HG02973 (cell line): Measurements from ENCODE around the gene ACER2.
A peak's percentile ranks its signal among the peaks of the same experiment; 100 is the strongest.

Source experiments
- ATAC-seq: cut with Tn5 transposase; IDR thresholded peaks from one replicate; pipeline ENCODE4 v1.9.1; 2021; ENCODE audit warnings: moderate library complexity; ENCODE audit not compliant: unreplicated experiment

Gene ACER2

DNA sequence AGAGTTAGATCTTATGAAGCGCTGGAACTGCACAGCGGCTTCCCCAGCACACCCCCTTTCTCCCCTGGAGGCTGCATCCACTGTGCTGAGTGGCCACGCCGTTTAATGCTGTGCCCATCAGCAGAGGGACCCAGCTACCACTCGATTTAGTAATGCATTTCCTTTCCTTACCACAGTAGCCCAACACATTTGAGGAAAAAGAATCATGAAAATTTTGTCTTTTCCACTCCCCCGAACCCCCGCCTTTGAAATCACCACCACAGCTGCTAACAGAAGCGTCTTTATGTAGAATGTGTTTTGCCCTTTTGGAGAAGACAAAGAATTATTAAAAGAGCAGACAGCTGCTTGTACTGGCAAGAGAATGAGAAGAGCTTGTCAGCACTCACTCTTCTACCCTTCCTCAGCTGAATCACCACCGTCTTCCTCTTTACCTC lies 73.2 kb downstream of the ACER2 start:
- ATAC-seq = no peak

DNA sequence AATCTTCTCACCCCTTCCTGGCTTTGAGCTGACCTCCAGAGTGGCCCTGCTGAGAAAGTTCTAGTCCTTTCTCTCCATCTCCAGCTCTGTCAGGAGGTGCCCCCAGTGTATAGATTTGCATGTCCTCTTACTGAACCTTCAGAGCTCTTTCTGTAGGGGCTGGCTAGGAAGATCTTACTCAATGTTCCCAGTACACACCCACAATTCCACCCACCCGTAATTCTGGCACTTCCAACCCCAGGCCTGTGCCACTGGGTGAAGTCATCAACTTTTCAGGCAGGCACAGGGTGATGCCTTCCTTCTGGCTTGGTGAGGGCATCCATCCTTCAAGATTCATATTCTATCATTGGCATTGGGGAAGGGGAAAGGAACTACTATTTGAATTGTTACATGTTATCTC lies 75.9 kb downstream of the ACER2 start:
- no peak for ATAC-seq

DNA sequence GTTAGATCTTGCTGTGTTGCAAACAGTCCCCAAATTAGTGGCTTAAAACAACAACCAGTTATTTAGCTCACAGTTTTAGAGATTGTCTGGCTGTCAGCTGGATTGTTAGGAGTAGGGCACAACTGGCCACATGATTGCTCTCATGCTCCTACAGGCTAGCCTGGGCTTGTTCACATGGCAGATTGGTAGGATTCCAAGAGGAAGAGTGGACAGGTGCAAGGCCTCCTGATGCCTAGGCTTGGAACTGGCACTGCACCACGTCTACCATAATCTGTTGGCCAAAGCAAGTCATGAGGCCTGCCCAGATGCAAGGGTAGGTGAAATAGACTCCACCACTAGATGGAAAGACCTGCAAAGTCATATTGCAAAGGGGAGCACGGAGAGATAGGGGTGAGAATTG lies 76.4 kb downstream of the ACER2 start:
- ATAC-seq = no peak

DNA sequence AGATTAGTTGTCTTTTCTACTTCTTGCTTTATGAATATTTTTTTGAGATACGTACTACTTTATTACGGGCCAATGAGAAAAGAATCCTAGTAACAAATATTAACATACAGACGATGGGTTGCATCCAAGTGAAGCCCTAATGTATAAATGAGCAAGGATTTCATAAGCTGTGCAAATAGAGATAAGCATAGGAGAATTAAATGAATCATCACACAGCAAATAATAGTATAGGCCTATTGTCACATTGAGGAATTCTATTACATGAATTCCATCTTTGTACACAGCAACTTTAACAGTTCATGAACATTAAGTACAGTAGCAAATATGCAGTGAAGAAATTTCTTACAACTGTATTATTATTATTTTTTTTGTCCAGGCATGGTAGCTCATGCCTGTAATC lies 78.0 kb downstream of the ACER2 start:
- no peak for ATAC-seq

DNA sequence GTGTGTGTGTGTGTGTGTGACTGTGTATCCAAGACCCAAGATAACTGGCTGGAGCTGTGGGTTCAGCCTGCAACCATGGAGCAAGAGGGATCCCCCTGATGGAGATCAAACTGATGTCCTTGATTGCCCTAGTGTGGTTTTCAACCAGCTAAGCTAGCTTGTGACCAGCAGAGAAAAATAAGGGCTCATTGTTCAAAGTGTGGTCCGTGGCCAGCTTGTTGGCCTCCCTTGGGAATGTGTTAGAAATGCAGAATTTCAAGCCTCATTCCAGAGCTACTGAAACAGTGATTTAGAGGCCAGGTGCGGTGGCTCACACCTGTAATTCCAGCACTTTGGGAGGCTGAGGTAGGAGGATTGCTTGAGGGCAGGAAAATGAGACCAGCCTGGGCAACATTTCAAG lies 79.9 kb downstream of the ACER2 start:
- ATAC-seq = no peak

DNA sequence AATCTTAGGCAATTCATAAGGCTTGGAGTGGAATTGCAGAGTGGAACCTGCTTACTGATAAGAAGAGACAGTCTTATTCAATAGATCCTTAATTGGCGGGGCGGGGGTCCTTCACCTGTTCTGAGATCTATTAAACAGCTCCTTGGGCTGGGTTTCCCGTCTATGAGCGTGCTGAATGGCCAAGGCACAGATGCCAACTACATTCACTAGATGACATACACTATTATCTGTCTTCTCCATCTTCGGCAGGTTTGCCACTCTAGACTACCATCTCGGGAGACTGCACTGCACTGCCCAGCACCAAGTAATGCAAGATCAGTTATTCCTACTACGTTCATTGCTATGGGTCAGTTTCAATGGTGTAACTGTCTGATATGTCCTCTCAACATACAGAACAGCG lies 81.5 kb downstream of the ACER2 start:
- no peak for ATAC-seq

DNA sequence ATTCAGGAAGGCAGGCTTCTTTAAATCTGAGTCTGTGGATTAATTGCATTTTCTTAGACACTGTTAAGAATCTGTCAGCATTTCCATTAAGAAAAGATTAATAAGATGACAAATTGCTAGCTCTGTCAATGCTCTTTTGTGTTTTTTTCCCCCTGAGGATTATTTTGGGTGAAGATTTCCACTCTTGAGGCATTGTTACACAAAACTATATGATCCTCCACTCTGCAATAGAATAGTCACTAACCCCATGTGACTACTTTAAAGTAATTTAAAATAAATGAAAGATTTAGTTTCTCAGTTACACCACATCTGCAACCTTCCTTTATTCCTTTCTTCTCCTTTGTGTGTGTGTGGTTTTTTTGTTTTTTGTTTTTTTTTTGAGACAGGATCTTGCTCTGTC lies 82.0 kb downstream of the ACER2 start:
- no peak for ATAC-seq

DNA sequence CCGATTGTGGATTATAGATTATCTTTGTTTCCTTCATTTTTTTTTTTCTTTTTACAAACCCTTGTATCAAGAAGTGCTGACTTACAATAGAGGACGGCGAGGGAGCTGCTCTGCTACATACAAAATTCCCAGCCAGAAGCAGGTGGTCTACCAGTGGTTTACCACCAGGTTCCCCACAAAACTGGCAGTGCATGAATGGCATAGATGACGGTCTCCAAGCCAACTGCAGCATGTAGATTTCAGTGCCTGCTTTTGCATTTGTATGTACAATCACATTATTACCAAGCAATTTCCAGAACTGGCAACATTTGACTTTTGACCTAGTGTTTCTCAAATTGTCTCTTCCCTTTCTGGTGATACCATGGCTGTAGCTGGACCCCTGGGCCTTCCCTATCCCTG lies 84.0 kb downstream of the ACER2 start:
- ATAC-seq = no peak

DNA sequence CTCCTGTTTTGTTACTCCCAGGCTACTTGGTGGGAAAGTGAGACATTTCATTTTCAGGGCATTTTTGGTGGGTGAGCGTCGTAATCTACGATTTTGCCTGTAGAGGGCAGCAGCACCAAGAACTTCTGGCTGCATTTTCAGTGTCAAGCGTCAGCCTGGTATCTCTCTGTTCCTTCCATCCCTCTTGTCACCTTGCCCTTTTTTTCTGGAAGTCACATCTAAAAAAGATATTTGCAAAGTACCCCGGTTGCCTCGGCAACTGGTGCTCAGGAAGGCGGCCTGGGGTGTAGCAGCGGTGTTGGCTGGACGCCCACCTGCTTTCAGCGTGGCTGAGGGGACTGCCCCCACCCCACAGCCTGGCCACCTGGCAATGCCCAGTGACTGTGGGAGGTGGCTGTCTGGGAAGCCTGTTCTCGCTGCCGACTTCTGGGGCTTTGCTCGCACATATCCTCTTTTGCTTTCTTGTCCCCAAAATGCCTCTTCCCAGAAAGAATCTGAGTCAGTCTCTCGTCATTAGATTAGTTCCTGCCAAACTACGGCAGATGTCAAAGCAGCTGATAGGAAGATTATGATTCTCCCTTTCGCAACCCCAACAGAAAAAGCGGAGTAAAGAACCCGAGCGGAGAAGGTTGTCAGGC lies 84.5 kb downstream of the ACER2 start:
- ATAC-seq = peak; percentile 64

DNA sequence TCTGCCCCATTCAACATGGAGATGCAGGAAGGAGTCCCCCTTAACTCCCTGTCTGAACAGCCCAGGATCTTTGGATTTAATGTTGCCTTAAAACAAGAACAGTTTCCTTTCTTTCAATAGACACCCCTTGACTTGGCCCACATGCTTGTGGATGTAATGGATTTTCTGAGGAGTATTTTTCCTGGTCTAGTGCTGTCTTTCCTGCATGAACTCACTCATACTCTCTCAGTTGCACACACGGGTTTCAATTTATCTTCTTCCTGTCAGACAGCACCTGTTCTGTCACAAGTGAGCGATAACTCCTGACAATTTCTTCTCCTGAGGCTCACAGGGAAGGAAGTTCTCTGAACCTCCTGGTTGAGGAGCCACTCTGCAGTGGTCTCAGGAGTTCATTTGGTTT lies 85.1 kb downstream of the ACER2 start:
- no peak for ATAC-seq

DNA sequence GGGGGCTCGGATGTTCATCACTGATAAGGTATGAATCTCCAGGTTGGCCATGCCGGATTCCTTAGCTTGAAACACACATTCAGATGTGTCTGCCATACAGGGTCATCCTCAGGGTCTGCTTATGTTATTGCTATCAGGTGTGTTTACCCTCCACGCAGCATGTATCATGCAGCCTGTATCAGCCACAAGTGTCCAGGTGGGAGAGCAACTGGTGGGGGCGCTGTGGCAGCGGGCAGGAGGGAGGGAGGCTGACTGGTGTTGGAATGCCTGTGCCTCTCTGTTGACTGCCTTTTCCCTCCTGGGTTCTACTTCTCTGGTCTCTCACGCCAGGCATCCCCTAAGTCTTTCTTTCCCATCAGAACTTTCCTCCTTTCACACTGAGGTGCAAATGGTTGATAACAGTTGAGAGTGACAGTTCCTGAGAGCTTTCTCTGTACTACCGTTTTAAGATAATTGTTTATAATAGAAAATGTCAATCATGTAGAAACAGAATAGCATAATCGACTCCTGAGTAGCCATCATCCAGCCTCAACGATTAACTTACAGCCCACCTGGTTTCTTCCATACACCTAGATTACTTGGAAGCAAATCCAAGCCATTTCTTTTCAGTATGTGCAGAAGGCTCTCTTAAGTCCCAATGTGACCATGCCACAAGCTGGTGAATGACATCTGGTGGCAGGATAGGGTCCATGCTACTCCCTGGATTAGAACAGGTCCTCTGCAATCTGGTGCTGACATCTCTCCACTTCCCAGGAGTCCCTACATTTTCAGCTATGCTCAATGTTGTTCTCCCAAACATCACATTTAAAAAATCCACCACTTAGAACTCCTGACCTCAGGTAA lies 86.6 kb downstream of the ACER2 start:
- ATAC-seq = no peak

DNA sequence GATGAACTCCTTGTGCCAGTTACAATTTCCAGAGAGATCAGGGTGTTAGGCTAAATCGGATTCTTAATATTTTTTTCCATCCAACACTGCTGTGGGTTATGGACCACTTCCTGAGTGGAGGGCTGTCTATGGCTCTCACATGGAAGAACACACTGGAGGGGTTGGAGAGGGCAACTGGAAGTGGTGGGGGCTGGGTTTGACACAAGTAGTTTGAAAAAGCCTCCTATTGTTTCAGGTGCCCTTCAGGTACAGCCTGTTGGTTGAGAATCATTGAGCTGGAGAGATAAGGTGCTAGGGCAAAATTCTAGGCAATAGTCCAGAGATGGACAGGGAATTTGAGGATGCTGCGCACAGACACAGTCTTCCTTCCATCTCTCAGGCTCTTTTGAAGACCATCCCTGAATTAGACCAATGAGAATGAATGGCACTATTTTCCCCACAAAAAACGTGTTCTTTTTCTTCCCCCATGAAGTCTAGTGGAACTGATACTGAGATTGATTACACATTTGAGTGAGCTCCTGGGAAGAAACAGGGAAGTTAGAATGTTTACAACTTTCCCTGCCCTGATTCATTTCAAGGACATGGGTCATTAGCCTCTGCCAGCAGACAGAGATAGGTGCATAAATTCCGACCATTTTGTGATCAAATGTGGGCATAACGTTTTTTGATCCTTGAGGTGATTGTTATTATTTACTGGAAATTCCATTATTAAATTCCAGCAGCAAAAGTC lies 87.7 kb downstream of the ACER2 start:
- ATAC-seq = no peak

DNA sequence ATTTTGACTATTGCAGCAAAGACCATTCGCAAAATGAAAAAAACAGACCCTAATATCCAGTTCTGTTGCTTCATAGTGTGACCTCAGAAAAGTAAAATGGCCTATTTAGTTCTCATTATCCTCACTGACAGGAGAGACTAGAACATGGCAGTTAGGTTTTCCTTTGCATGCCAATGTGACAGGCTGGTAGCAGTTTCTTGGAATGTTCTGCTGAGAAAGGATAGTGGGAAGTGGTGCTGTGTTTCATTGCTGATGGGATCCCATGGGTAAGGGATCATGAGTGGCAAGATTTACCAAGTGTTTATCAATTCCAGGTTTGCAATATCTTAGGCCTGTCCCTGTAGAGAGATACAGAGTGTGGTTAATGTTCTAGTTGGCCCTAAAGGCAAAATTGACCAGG lies 88.5 kb downstream of the ACER2 start:
- no peak for ATAC-seq

DNA sequence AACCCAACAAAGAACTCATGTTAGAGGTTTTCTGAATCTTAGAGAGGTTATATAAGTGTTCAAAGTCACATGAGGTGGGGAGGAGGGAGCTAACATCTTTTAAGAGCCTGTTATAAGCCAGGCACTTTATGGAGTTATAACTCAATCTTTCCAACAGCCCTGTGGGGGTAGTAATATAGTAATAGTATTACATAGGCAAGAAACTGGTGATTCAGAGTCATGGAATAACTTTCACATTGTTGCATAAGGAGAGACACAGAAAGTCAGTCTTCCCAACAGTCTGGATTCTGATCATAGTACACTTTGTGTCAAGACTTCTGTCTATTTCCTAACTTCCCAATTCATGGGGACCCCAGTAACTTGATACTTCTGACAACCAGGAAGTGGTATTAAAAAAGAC lies 89.2 kb downstream of the ACER2 start:
- ATAC-seq = no peak
